Peyer's patch (tissue), 4 donors: Measurements from ENCODE around the gene TMC5. TPM values are rescaled to one million over a fixed set of nuclear protein-coding genes. Genes with fewer than 3 reads are reported as not detected.
A peak's percentile ranks its signal among the peaks of the same experiment; 100 is the strongest.

Source experiments
- DNase-seq, 3 donors: peaks; one replicate each; pipeline ENCODE4 v3.0.0-alpha.2; 2017 to 2019
- H3K27ac ChIP-seq, 4 donors: fragments of 200-600 bp; sonication (generic); one replicate each; pipeline ENCODE4 v1.5.1; 2016 to 2019
- H3K27me3 ChIP-seq, 2 donors: fragments of 200-600 bp; sonication (generic); one replicate each; pipeline ENCODE4 v1.5.1; 2019
- H3K36me3 ChIP-seq, 3 donors: fragments of 200-600 bp; sonication (generic); one replicate each; pipeline ENCODE4 v1.5.1; 2016 to 2019
- H3K4me1 ChIP-seq, 4 donors: fragments of 200-600 bp; sonication (generic); one replicate each; pipeline ENCODE4 v1.5.1; 2016 to 2019
- H3K4me3 ChIP-seq, 4 donors: fragments of 200-600 bp; sonication (generic); 1 replicate in 3 of 4; 2 replicates in 1 of 4; pipeline ENCODE4 v1.5.1; 2016 to 2019; ENCODE audit warnings: mild to moderate bottlenecking in 1 of 4
- H3K9me3 ChIP-seq, 4 donors: fragments of 200-600 bp; sonication (generic); one replicate each; pipeline ENCODE4 v1.5.1; 2016 to 2019; ENCODE audit warnings: mild to moderate bottlenecking in 1 of 4
- POLR2A ChIP-seq, 2 donors: fragments of 450-650 bp; IDR thresholded peaks; one replicate each; pipeline ENCODE4 v1.5.1; 2017; ENCODE audit warnings: antibody characterized with exemption in 2 of 2, mild to moderate bottlenecking in 2 of 2, moderate library complexity in 2 of 2
- total RNA-seq, 4 donors: library from RNA; depleted of rRNA; stranded (reverse); fragments of >200 nt; gene quantifications; one replicate each; pipeline ENCODE4 v1.1.0, GENCODE V29; 2016
- TF ChIP-seq, protein P1 (sequence below), 6 experiments: fragments of 450-650 bp in 4 of 6; fragments of 200-600 bp in 2 of 6; sonication (generic) in 1 of 6; IDR thresholded peaks; one replicate each; pipeline ENCODE4 v1.5.1; 2017 to 2019; ENCODE audit warnings: antibody characterized with exemption in 6 of 6, mild to moderate bottlenecking in 3 of 6, moderate library complexity in 1 of 6

Gene TMC5
- total RNA-seq, 4 donors from 2014 or later, result 26.4 to 218 (median 175) TPM

DNA sequence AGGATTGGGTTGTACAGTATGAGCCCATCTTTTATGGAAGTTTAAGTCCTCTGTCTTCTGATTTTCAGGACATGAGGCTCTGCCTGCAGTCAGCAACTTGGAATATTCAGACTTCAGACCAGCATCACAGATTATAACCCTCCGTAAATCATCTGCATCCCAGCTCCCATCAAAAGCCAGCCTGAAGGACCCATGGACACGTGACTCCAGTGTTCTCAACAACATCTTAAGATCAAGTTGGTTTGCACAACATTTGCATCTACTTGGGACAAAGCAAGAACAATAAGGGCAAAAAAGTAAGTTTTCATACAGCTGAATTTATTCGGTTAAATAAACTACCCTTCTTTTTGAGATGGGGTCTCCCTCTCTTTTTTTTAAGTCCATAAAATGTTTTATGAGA lies 12.7 kb downstream of the TMC5 start:
- Histone ChIP-seq H3K36me3 (peaks cover 0 to 5% (median 0%) of the 10 kb centered on the region in 3 donors), H3K27ac (peak overlapping the region in 3 of 4 donors; percentile 60 to 82 (median 79)), H3K4me1 (peaks cover 0 to 48% (median 4%) of the 10 kb centered on the region in 4 donors), H3K4me3 (no peak overlapping the region), H3K9me3 (no peaks in the 10 kb centered on the region), H3K27me3 (no peaks in the 10 kb centered on the region)
- no peak for DNase-seq
- TF ChIP-seq POLR2A (IDR thresholded peaks at IDR 0.05), result no peak
- TF ChIP-seq, protein P1, sequence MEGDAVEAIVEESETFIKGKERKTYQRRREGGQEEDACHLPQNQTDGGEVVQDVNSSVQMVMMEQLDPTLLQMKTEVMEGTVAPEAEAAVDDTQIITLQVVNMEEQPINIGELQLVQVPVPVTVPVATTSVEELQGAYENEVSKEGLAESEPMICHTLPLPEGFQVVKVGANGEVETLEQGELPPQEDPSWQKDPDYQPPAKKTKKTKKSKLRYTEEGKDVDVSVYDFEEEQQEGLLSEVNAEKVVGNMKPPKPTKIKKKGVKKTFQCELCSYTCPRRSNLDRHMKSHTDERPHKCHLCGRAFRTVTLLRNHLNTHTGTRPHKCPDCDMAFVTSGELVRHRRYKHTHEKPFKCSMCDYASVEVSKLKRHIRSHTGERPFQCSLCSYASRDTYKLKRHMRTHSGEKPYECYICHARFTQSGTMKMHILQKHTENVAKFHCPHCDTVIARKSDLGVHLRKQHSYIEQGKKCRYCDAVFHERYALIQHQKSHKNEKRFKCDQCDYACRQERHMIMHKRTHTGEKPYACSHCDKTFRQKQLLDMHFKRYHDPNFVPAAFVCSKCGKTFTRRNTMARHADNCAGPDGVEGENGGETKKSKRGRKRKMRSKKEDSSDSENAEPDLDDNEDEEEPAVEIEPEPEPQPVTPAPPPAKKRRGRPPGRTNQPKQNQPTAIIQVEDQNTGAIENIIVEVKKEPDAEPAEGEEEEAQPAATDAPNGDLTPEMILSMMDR (IDR thresholded peaks at IDR 0.05), result no peak

DNA sequence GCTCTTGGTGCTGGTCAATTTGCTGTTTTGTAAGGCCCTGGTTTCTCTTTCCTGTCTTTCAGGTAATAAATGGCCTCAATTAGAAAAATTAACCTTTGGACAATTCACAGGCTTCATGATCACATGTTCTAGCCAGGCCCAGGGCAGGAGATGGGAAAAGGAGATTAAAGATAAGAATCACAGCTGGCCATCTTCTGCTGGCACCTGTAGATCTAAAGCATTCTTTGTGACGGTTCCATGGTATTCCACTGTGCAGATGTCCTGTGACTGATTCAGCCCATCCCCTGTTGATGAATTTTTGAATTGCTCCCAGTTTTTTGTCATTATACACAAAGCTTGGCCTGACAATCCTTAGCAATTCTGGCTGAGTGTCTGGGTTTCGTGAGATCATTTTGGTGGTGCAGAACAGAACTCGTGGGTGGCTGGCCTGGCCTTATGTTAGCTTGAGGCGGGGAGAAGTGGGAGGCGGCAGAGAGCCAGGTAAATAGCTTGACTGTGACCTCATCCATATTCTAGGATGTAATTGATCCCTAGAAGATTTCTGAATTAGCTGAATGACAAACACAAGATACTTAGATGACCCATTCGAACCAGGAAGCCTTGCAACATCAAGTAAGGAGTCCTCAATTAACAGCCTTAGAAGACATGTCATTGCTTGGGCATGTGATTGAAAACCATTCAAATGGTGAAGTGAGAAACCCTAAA lies 14.1 kb downstream of the TMC5 start:
- peak overlapping the region in 3 of 4 donors; percentile 68 to 89 (median 82) for H3K27ac ChIP-seq
- peaks cover 0 to 47% (median 4%) of the 10 kb centered on the region in 4 donors for H3K4me1 ChIP-seq
- DNase-seq, result peak in 1 of 3 donors; percentile 65
- no peaks in the 10 kb centered on the region for H3K27me3 ChIP-seq
- TF ChIP-seq POLR2A (IDR thresholded peaks at IDR 0.05), result no peak
- TF ChIP-seq, protein P1 (IDR thresholded peaks at IDR 0.05), result peak in 2 of 6 experiments; percentile 7
- H3K9me3 ChIP-seq, result no peaks in the 10 kb centered on the region
- peaks cover 0 to 5% (median 0%) of the 10 kb centered on the region in 3 donors for H3K36me3 ChIP-seq
- peak overlapping the region in 1 of 4 donors; percentile 18 for H3K4me3 ChIP-seq

DNA sequence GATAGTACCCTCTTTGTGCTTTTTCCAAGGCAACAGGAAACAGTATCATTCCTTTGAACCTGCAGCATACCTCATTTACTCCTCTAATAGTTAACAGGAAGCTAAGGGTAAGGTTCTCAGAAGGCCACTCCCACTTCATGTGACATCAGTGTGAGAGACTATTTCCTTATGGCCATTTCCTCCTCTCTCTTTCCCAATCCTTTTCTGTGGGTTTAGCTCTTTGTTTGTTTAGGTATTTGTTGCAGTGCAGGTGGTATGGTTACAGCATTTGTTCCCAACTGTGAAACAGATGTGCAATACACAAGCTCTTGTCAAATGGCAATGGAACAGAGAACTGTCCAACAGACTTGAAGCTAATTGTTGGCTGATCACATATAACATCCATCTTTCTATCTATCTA lies 14.7 kb downstream of the TMC5 start:
- H3K27ac ChIP-seq, result peak overlapping the region in 3 of 4 donors; percentile 68 to 89 (median 82)
- no peak for DNase-seq
- H3K9me3 ChIP-seq, result no peaks in the 10 kb centered on the region
- TF ChIP-seq, protein P1 (IDR thresholded peaks at IDR 0.05), result no peak
- peak in 1 of 2 donors; percentile 44 for TF ChIP-seq POLR2A (IDR thresholded peaks at IDR 0.05)
- peaks cover 0 to 5% (median 0%) of the 10 kb centered on the region in 3 donors for H3K36me3 ChIP-seq
- peaks cover 0 to 52% (median 4%) of the 10 kb centered on the region in 4 donors for H3K4me1 ChIP-seq
- H3K27me3 ChIP-seq, result no peaks in the 10 kb centered on the region
- no peak overlapping the region for H3K4me3 ChIP-seq

DNA sequence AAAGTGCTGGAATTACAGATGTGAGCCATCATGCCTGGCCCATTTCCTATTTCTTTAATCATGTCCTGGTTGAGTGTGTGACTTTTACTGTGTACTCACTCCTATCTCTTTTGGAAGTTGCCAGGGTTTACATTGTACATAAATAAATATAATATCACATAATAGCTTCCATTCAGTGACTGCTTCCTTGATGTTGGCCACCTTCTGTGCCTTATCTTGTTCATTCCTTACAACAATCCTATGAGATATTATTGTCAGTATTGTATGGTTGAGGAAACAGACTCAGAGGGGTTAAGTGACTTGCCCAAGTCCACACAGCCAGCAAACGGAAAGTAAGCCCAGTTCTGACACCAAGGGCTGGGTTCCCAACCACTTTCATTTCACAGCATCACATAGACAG lies 16.9 kb downstream of the TMC5 start:
- peaks cover 0 to 36% (median 2%) of the 10 kb centered on the region in 4 donors for H3K4me1 ChIP-seq
- DNase-seq, result no peak
- peak overlapping the region in 1 of 4 donors; percentile 4 for H3K27ac ChIP-seq
- H3K36me3 ChIP-seq, result peaks cover 0 to 12% (median 0%) of the 10 kb centered on the region in 3 donors
- no peak for TF ChIP-seq POLR2A (IDR thresholded peaks at IDR 0.05)
- H3K4me3 ChIP-seq, result no peak overlapping the region
- H3K9me3 ChIP-seq, result no peaks in the 10 kb centered on the region
- no peaks in the 10 kb centered on the region for H3K27me3 ChIP-seq

DNA sequence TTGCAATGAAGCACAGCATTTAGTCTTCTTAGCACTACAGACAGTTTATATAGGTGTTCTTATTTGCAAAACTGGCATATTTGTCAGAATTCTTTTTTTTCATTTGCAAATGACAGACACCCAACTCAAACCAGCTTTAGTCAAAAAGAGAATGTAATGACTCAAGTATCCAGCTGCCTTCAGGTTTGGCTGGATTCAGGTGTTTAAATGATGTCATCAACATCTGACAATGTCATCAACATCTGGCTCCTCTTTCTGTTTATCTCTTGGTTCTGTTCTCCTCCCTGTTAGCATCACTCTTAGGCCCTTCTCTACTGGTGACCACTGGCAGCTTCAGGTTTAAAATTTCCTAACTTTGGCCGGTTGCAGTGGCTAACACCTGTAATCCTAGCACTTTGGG lies 18.9 kb downstream of the TMC5 start:
- no peak for DNase-seq
- Histone ChIP-seq H3K9me3 (no peaks in the 10 kb centered on the region), H3K4me3 (no peak overlapping the region), H3K36me3 (peaks cover 0 to 30% (median 0%) of the 10 kb centered on the region in 3 donors), H3K4me1 (peaks cover 0 to 20% (median 0%) of the 10 kb centered on the region in 4 donors), H3K27ac (peak overlapping the region in 3 of 4 donors; percentile 11 to 76 (median 48)), H3K27me3 (no peaks in the 10 kb centered on the region)
- TF ChIP-seq, protein P1 (IDR thresholded peaks at IDR 0.05), result no peak
- no peak for TF ChIP-seq POLR2A (IDR thresholded peaks at IDR 0.05)

DNA sequence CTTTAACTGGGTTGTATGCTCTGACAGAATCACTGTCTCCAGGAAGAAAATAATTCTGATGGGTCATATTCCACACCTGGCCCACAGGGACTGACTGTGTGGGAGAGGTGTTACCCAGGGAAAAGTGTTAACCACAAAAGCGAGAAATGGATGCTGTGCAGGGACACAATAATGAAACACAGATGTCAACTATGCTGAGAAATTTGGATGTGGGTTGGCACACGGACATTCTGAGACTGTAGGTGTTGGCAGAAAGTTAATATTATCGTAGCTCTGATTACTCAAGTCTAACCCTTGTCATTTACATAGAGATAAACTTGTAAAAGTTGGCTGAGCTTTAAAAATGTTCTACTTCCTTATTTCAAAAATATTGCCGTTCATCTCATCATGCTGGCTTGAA lies 19.6 kb downstream of the TMC5 start:
- Histone ChIP-seq H3K27me3 (no peaks in the 10 kb centered on the region), H3K27ac (peak overlapping the region in 3 of 4 donors; percentile 11 to 76 (median 48)), H3K36me3 (peaks cover 0 to 33% (median 0%) of the 10 kb centered on the region in 3 donors), H3K9me3 (no peaks in the 10 kb centered on the region), H3K4me3 (no peak overlapping the region), H3K4me1 (peaks cover 0 to 20% (median 0%) of the 10 kb centered on the region in 4 donors)
- TF ChIP-seq POLR2A (IDR thresholded peaks at IDR 0.05), result no peak
- TF ChIP-seq, protein P1 (IDR thresholded peaks at IDR 0.05), result no peak
- no peak for DNase-seq
